ENCODE data around the gene ASB7. TPM values are rescaled to one million over a fixed set of nuclear protein-coding genes. Genes with fewer than 3 reads are reported as not detected.

ASB7 gene
- total and polyA plus RNA-seq, 2 donors from 2014 or later = 5.3 to 17.7 TPM

- no peak for TF ChIP-seq CTCF (IDR thresholded peaks at IDR 0.05; ENCODE audit: borderline replicate concordance, extremely low read depth, insufficient read depth)
- FAIRE-seq (no peak), DNase-seq (peak in 1 of 5 donors; percentile 68)
- H3K9ac ChIP-seq (ENCODE audit: low read length in 3 of 3) = no peak overlapping the region
- H3K36me3 ChIP-seq (ENCODE audit: control insufficient read depth in 2 of 3, insufficient read depth in 3 of 3, low read length in 3 of 3) = no peaks in the 10 kb centered on the region
- peaks cover 0 to 13% (median 8%) of the 10 kb centered on the region in 3 donors for H3K4me1 ChIP-seq (ENCODE audit: control insufficient read depth in 2 of 3, insufficient read depth in 2 of 3, low read depth in 1 of 3, low read length in 3 of 3)
- H3K4me3 ChIP-seq (ENCODE audit: low read length in 3 of 3) = no peak overlapping the region
- H3K27me3 ChIP-seq (ENCODE audit: control insufficient read depth, insufficient read depth, low read length) = no peaks in the 10 kb centered on the region
- no peak overlapping the region for H3K27ac ChIP-seq (ENCODE audit: low read depth in 2 of 2, low read length in 2 of 2)
- intact Hi-C loops (cut with DNase I) = no loop called here
- H3K9me3 ChIP-seq (ENCODE audit: control insufficient read depth in 2 of 3, insufficient read depth in 1 of 3, low read length in 3 of 3) = no peaks in the 10 kb centered on the region
Measured at GRCh38 chr15:100596792-100597191, 5.6 kb upstream of the ASB7 start.

GRCh38 chr15:100597862-100598261 lies 4.5 kb upstream of the ASB7 start:
- intact Hi-C loops (cut with DNase I) = no loop called here
- H3K9ac ChIP-seq (ENCODE audit: low read length in 3 of 3) = no peak overlapping the region
- H3K4me3 ChIP-seq (ENCODE audit: low read length in 3 of 3) = no peak overlapping the region
- H3K36me3 ChIP-seq (ENCODE audit: control insufficient read depth in 2 of 3, insufficient read depth in 3 of 3, low read length in 3 of 3) = no peaks in the 10 kb centered on the region
- TF ChIP-seq CTCF (IDR thresholded peaks at IDR 0.05; ENCODE audit: borderline replicate concordance, extremely low read depth, insufficient read depth) = no peak
- no peak for FAIRE-seq
- no peak overlapping the region for H3K27ac ChIP-seq (ENCODE audit: low read depth in 2 of 2, low read length in 2 of 2)
- H3K4me1 ChIP-seq (ENCODE audit: control insufficient read depth in 2 of 3, insufficient read depth in 2 of 3, low read depth in 1 of 3, low read length in 3 of 3) = peaks cover 0 to 13% (median 8%) of the 10 kb centered on the region in 3 donors
- H3K9me3 ChIP-seq (ENCODE audit: control insufficient read depth in 2 of 3, insufficient read depth in 1 of 3, low read length in 3 of 3) = no peaks in the 10 kb centered on the region
- no peaks in the 10 kb centered on the region for H3K27me3 ChIP-seq (ENCODE audit: control insufficient read depth, insufficient read depth, low read length)
- no peak for DNase-seq

GRCh38 chr15:100598655-100599054 lies 3.7 kb upstream of the ASB7 start:
- DNase-seq (peak in 3 of 5 donors; percentile 13 to 35 (median 24)), FAIRE-seq (no peak)
- Histone ChIP-seq H3K4me3 (ENCODE audit: low read length in 3 of 3) (no peak overlapping the region), H3K27me3 (ENCODE audit: control insufficient read depth, insufficient read depth, low read length) (no peaks in the 10 kb centered on the region), H3K27ac (ENCODE audit: low read depth in 2 of 2, low read length in 2 of 2) (no peak overlapping the region), H3K36me3 (ENCODE audit: control insufficient read depth in 2 of 3, insufficient read depth in 3 of 3, low read length in 3 of 3) (no peaks in the 10 kb centered on the region), H3K4me1 (ENCODE audit: control insufficient read depth in 2 of 3, insufficient read depth in 2 of 3, low read depth in 1 of 3, low read length in 3 of 3) (peaks cover 0 to 18% (median 10%) of the 10 kb centered on the region in 3 donors), H3K9ac (ENCODE audit: low read length in 3 of 3) (no peak overlapping the region), H3K9me3 (ENCODE audit: control insufficient read depth in 2 of 3, insufficient read depth in 1 of 3, low read length in 3 of 3) (no peaks in the 10 kb centered on the region)
- no peak for TF ChIP-seq CTCF (IDR thresholded peaks at IDR 0.05; ENCODE audit: borderline replicate concordance, extremely low read depth, insufficient read depth)
- intact Hi-C loops (cut with DNase I) = no loop called here

GRCh38 chr15:100601163-100601562 lies 1.2 kb upstream of the ASB7 start:
- H3K36me3 ChIP-seq (ENCODE audit: control insufficient read depth in 2 of 3, insufficient read depth in 3 of 3, low read length in 3 of 3) = peaks cover 0 to 4% (median 2%) of the 10 kb centered on the region in 3 donors
- H3K27ac ChIP-seq (ENCODE audit: low read depth in 2 of 2, low read length in 2 of 2) = no peak overlapping the region
- H3K4me1 ChIP-seq (ENCODE audit: control insufficient read depth in 2 of 3, insufficient read depth in 2 of 3, low read depth in 1 of 3, low read length in 3 of 3) = peaks cover 0 to 27% (median 10%) of the 10 kb centered on the region in 3 donors
- intact Hi-C loops (cut with DNase I) = no loop called here
- peak overlapping the region; percentile 74 to 97 (median 86) for H3K9ac ChIP-seq (ENCODE audit: low read length in 3 of 3)
- FAIRE-seq = no peak
- H3K9me3 ChIP-seq (ENCODE audit: control insufficient read depth in 2 of 3, insufficient read depth in 1 of 3, low read length in 3 of 3) = no peaks in the 10 kb centered on the region
- H3K27me3 ChIP-seq (ENCODE audit: control insufficient read depth, insufficient read depth, low read length) = no peaks in the 10 kb centered on the region
- DNase-seq = peak in 3 of 5 donors; percentile 13 to 34 (median 14)
- peak overlapping the region; percentile 76 to 100 (median 92) for H3K4me3 ChIP-seq (ENCODE audit: low read length in 3 of 3)
- TF ChIP-seq CTCF (IDR thresholded peaks at IDR 0.05; ENCODE audit: borderline replicate concordance, extremely low read depth, insufficient read depth) = no peak
